ENCODE measurements around the gene LAMC3. TPM values are rescaled to one million over a fixed set of nuclear protein-coding genes. Genes with fewer than 3 reads are reported as not detected.

The LAMC3 gene
- total RNA-seq, 1 experiment from 2014 or later: 0.28 TPM

DNA sequence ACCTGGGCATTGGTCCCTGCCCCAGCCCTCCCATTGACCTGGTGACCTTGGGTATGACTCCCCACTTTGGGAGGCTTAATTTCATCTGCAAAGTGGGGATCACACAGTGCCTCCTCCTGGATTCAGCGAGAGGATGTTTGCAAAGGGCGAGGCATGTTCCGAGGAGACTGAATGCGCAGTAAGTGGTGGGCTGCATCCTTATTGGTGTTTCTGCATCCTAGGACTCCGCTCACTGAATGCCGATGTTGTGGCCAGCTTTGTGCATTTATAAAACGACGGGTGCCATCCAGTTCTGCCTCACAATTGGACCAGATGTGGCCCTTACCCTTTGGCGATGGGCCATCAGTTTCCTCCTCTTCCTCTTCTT lies 63.9 kb downstream of the LAMC3 start:
- POLR2A ChIA-PET (ENCODE audit: low non-redundant PET): no interaction called here

DNA sequence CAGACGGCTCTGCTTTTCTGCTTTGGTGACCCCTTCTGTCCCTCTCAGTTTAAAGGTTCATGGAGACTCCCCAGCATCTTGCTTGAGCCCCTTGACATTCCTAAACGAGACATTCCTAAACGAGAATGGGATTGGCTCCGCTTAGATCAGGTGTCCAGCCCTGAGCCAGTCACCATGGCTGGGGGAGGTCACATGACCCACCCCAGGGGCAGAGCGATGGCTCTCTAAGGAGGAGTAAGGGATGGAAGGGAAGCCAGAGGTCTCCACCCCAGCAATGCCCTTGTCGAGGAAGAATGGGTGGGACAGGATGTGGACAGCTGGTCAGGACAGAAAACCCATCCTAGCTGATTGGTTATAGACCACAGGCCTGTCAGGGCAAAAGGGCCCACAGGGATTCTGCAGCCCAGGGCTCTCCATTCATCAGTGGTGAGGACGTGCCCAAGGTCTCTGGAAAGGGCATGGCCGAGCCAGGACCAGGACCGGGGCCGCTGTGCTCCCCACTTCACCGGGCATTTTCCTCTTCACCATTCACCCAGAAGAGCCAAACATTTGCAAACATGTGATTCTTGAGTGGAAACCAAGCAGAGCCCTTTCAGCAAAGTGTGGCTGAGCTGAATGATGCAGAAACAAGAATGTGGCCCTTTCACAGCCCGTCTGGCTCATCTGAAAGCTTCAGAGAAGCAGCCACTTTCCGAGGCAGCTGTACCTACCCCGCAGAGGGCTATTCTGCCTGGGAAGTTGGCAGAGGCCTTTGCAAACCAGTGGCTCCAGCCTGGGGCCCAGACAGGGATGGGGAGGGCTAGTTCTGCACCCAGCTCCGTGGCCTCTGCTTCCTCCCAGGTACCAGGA lies 67.6 kb downstream of the LAMC3 start:
- BruUV-seq (replicated peaks): no TSS peak
- POLR2A ChIA-PET (ENCODE audit: low non-redundant PET): no interaction called here

More for the DNA sequence above, 63.9 kb downstream of the LAMC3 start:
- Histone ChIP-seq H3K4me3 (ENCODE audit: low read depth, low read length, poor library complexity, severe bottlenecking) (no peak overlapping the region), H3K27ac (ENCODE audit: low read depth, low read length, poor library complexity, severe bottlenecking) (no peak overlapping the region), H3K36me3 (ENCODE audit: insufficient read depth, low read length, poor library complexity, severe bottlenecking) (no peaks in the 10 kb centered on the region), H3K9me3 (ENCODE audit: low read depth, low read length, poor library complexity, severe bottlenecking) (no peaks in the 10 kb centered on the region), H3K27me3 (replicated peaks; ENCODE audit: insufficient read depth, low read depth, low read length, poor library complexity) (no peaks in the 10 kb centered on the region), H3K4me1 (ENCODE audit: insufficient read depth, low read length, poor library complexity, severe bottlenecking) (no peaks in the 10 kb centered on the region)
- intact Hi-C loops (cut with micrococcal nuclease; ENCODE audit: unreplicated experiment): loop anchor here (1.0 kb wide), 1 partner anchor 22 kb away; no protein-coding TSS in a partner anchor
- no peak for TF ChIP-seq EZH2 (IDR thresholded peaks at IDR 0.05; ENCODE audit: borderline replicate concordance, low read depth, low read length, poor library complexity, severe bottlenecking)
- TF ChIP-seq, protein P1, sequence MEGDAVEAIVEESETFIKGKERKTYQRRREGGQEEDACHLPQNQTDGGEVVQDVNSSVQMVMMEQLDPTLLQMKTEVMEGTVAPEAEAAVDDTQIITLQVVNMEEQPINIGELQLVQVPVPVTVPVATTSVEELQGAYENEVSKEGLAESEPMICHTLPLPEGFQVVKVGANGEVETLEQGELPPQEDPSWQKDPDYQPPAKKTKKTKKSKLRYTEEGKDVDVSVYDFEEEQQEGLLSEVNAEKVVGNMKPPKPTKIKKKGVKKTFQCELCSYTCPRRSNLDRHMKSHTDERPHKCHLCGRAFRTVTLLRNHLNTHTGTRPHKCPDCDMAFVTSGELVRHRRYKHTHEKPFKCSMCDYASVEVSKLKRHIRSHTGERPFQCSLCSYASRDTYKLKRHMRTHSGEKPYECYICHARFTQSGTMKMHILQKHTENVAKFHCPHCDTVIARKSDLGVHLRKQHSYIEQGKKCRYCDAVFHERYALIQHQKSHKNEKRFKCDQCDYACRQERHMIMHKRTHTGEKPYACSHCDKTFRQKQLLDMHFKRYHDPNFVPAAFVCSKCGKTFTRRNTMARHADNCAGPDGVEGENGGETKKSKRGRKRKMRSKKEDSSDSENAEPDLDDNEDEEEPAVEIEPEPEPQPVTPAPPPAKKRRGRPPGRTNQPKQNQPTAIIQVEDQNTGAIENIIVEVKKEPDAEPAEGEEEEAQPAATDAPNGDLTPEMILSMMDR (conservative IDR thresholded peaks at IDR 0.05; ENCODE audit: low read depth, low read length): no peak
- BruUV-seq (replicated peaks): no TSS peak
- CTCF ChIA-PET: no interaction called here
- no peak for DNase-seq (ENCODE audit: low spot score)

DNA sequence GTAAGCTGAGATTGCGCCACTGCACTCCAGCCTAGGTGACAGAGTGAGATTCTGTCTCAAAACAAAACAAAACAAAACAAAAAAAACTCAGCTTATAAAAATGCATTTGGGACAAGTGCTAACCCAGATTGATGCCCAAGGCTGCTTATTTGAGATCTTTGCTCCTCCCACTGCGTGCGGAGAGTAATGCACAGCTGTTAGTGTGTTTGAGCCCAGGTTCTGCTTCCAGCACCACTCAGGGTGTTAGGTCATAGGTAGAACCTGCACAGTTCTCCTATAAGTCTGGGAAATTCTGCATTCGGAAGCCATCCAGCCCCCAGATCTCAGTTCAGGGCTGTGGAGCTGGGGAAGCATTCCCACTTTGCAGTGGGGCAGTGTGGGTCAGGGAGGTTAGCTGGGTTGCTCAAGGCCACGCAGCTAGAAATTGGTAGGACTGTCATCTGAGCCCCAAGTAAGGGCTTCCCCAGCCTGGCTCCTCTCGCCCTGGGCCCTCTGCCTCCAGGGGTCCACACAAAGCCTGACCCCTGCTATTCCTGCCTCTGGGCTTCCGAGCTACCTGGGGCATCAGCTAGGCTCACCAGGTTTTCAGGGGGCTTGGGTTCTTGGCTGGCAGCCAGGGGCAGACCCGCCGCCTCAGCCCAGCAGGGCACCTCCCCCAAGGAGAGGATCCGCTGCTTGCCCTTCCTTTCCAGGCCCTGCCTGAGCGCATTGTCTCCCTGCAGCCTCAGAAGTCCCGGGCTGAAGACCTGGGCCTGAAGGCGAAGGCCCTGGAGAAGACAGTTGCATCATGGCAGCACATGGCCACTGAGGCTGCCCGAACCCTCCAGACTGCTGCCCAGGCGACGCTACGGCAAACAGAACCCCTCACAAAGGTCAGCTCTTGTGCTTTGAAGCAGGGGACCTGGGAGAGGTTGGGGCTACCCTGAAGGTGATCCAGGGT lies 69.7 kb downstream of the LAMC3 start:
- Histone ChIP-seq H3K27ac (ENCODE audit: low read depth, low read length, poor library complexity, severe bottlenecking) (no peak overlapping the region), H3K36me3 (ENCODE audit: insufficient read depth, low read length, poor library complexity, severe bottlenecking) (no peaks in the 10 kb centered on the region), H3K9me3 (ENCODE audit: low read depth, low read length, poor library complexity, severe bottlenecking) (no peaks in the 10 kb centered on the region), H3K4me3 (ENCODE audit: low read depth, low read length, poor library complexity, severe bottlenecking) (no peak overlapping the region), H3K27me3 (replicated peaks; ENCODE audit: insufficient read depth, low read depth, low read length, poor library complexity) (peaks cover 7% of the 10 kb centered on the region), H3K4me1 (ENCODE audit: insufficient read depth, low read length, poor library complexity, severe bottlenecking) (no peaks in the 10 kb centered on the region)
- intact Hi-C loops (cut with micrococcal nuclease; ENCODE audit: unreplicated experiment): no loop called here
- DNase-seq (ENCODE audit: low spot score): no peak
- POLR2A ChIA-PET (ENCODE audit: low non-redundant PET): no interaction called here
- no TSS peak for BruUV-seq (replicated peaks)
- CTCF ChIA-PET: no interaction called here
- TF ChIP-seq, protein P1 (conservative IDR thresholded peaks at IDR 0.05; ENCODE audit: low read depth, low read length): no peak
- no peak for TF ChIP-seq EZH2 (IDR thresholded peaks at IDR 0.05; ENCODE audit: borderline replicate concordance, low read depth, low read length, poor library complexity, severe bottlenecking)

More for the DNA sequence above, 67.6 kb downstream of the LAMC3 start:
- Histone ChIP-seq H3K9me3 (ENCODE audit: low read depth, low read length, poor library complexity, severe bottlenecking) (no peaks in the 10 kb centered on the region), H3K27me3 (replicated peaks; ENCODE audit: insufficient read depth, low read depth, low read length, poor library complexity) (no peaks in the 10 kb centered on the region), H3K4me1 (ENCODE audit: insufficient read depth, low read length, poor library complexity, severe bottlenecking) (no peaks in the 10 kb centered on the region), H3K27ac (ENCODE audit: low read depth, low read length, poor library complexity, severe bottlenecking) (no peak overlapping the region), H3K36me3 (ENCODE audit: insufficient read depth, low read length, poor library complexity, severe bottlenecking) (no peaks in the 10 kb centered on the region), H3K4me3 (ENCODE audit: low read depth, low read length, poor library complexity, severe bottlenecking) (no peak overlapping the region)
- TF ChIP-seq, protein P1 (conservative IDR thresholded peaks at IDR 0.05; ENCODE audit: low read depth, low read length): no peak
- CTCF ChIA-PET: no interaction called here
- DNase-seq (ENCODE audit: low spot score): no peak
- intact Hi-C loops (cut with micrococcal nuclease; ENCODE audit: unreplicated experiment): no loop called here

Data from A673 (cell line).